MM.1S (cell line): ENCODE results near the gene ADCK1.

ENCODE experiments used
- CTCF ChIP-seq: fragments of 300-600 bp; sonication (generic); IDR thresholded peaks from 2 replicates; pipeline ENCODE4 v1.5.1; 2016; ENCODE audit warnings: antibody characterized with exemption, low read length, mixed read lengths
- EZH2 ChIP-seq: fragments of 300-600 bp; sonication (generic); optimal IDR thresholded peaks from 2 replicates; pipeline ENCODE3; 2017; ENCODE audit warnings: low read depth, mild to moderate bottlenecking, antibody characterized with exemption, low read length, mixed read lengths
- EZH2phosphoT487 ChIP-seq: fragments of 300-600 bp; sonication (generic); IDR thresholded peaks from 2 replicates; pipeline ENCODE4 v1.6.1; 2018; ENCODE audit warnings: antibody characterized with exemption, low read length

GRCh38 chr14:77976591-77976990 lies 176.7 kb downstream of the ADCK1 start:
- no peak for TF ChIP-seq CTCF
- no peak for TF ChIP-seq EZH2
- TF ChIP-seq EZH2phosphoT487, result no peak
